Measurements from ENCODE around the gene SAE1.
A peak's percentile ranks its signal among the peaks of the same experiment; 100 is the strongest.

DNA sequence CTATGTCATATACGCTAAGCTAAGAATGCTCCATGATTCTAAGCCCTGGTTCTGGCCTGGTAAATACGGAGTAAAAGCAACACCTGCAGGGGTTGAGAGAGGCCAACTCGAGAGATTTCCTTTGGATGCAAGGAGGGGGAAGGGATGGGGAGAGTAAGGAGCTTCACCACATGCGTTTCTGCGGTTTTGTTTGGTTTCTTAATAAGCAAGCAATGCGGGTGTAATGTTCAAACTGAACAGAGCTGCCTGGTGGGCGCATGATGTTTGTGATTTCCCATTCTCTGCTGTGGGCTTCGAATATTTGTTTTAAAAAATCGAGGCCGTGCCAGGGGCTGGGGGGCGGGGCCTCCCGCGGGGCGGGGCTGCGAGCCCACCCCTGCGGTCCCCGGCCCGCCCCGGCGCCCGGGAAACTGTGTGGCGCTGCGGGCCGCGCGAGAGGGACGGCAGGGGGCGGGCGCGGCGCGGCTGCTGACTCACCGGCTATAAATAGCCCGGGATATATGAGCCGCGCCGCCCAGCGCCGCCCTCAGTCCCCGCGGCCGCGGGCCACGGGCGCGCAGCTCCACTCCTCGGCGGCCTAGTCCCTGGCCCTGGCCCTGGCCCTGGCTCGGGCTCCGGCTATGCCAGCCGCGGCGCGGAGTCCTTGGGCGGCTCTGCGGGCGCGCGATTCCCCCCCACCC, 95.3 kb downstream of the SAE1 start:
- TF ChIP-seq, protein P1, sequence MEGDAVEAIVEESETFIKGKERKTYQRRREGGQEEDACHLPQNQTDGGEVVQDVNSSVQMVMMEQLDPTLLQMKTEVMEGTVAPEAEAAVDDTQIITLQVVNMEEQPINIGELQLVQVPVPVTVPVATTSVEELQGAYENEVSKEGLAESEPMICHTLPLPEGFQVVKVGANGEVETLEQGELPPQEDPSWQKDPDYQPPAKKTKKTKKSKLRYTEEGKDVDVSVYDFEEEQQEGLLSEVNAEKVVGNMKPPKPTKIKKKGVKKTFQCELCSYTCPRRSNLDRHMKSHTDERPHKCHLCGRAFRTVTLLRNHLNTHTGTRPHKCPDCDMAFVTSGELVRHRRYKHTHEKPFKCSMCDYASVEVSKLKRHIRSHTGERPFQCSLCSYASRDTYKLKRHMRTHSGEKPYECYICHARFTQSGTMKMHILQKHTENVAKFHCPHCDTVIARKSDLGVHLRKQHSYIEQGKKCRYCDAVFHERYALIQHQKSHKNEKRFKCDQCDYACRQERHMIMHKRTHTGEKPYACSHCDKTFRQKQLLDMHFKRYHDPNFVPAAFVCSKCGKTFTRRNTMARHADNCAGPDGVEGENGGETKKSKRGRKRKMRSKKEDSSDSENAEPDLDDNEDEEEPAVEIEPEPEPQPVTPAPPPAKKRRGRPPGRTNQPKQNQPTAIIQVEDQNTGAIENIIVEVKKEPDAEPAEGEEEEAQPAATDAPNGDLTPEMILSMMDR (conservative IDR thresholded peaks at IDR 0.05) = peak; percentile 33; the same call in 1 of the 2 replicates
- peak; percentile 56; the same call in 1 of the 2 replicates for TF ChIP-seq ZFX (IDR thresholded peaks at IDR 0.05)
